HG02588 (cell line): ENCODE measurements around the gene SLC16A13.

Experiments used
- ATAC-seq: cut with Tn5 transposase; IDR thresholded peaks from one replicate; pipeline ENCODE4 v1.9.1; 2021; ENCODE audit warnings: mild to moderate bottlenecking, moderate library complexity; ENCODE audit not compliant: unreplicated experiment

The SLC16A13 gene

DNA sequence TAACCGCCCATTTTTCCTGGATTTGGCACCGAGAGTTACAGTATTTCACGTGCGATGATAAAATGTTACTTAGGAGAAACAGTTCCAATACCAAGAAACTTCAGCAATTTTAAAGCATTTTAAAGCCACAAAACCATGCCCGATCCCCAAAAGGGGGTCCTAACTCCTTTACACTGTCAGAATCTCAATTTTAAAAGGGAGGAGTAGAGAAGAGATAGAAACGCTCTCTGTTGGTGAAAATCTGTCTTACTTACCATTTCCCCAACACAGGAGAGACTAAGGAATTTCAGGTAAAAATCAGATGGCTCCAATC lies 23.9 kb upstream of the SLC16A13 start:
- no peak for ATAC-seq

DNA sequence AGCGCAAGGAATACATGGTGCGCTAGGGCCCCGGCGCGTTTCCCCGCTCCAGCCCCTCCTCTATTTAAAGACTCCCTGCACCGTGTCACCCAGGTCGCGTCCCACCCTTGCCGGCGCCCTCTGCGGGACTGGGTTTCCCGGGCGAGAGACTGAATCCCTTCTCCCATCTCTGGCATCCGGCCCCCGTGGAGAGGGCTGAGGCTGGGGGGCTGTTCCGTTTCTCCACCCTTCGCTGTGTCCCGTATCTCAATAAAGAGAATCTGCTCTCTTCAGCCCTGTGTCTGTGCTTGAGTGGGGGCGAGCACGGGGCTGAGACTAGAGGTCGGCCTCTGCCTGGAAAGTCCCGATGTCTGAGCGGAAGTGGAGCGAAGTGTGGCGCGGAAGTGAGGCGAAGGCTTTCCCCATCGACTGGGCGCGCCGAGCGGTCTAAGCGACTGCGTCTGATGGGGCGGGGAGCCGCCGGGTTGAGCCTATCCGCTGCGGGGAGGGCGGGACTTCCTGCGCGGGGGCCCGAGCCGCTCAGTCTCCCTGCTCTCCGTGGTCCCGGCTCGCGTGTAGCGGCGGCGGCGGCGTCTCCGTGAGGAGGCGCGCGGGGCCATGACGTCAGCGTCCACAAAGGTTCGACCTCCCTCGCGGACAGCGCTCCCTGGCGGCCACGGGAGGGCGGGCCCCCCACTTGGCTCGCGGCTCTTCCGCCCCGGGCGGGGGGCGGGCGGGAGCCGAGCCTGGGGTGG lies 21.4 kb upstream of the SLC16A13 start:
- peak; percentile 67 for ATAC-seq

DNA sequence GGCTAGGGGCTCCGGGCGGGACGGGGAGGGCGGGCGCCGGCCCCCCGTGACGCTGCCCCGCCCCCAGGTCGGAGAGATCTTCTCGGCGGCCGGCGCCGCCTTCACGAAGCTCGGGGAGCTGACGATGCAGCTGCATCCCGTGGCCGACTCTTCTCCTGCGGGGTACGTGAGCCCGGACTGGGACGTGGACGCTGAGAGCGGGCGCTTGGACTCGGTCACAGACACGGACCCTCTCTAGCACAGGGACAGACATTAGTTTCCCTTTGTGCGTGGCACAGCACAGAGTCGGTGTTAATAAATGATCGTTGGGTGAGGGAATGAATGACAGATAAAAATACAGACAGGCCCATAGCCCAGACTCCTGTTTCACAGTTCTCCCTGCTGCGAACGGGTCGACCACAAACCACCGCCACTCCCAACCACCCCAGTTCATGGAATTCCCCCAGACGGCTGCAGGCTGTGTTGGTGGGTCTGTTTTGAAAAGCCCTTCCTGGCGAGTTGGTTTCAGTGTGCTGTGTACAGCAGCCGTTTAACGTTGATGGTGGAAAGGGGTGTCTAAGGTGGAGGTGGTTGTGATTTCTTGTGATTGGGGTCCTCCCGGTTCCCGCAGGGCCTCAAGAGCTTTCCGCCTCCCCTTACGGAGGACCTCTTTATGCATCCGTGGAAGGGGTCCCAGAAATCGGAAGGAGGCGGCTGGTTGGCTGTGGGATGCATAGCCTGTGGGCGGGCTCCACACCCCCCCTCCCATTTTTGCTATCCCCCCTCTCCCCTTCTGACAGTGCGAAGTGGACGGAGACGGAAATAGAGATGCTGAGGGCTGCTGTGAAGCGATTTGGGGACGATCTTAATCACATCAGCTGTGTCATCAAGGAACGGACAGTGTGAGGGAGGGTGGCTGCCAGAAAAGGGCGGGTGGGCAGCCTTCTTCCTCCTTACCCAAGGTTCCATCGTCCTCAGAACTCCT lies 20.5 kb upstream of the SLC16A13 start:
- peak; percentile 7 for ATAC-seq

DNA sequence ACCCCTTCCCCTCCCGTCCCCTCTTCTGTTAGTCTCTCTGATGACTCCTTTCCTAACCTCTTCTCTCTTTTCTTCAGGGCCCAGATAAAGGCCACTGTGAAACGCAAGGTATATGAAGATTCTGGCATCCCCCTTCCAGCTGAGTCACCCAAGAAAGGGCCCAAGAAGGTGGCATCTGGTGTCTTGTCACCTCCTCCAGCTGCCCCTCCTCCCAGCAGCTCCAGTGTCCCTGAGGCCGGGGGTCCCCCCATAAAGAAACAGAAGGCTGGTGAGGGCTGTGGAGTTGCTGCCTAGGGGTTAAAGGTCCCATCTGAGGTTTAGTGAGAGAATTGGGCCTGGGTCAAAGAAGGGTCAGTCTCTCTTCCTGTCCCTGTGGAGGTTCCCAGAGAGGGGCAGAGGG lies 19.4 kb upstream of the SLC16A13 start:
- ATAC-seq: no peak

DNA sequence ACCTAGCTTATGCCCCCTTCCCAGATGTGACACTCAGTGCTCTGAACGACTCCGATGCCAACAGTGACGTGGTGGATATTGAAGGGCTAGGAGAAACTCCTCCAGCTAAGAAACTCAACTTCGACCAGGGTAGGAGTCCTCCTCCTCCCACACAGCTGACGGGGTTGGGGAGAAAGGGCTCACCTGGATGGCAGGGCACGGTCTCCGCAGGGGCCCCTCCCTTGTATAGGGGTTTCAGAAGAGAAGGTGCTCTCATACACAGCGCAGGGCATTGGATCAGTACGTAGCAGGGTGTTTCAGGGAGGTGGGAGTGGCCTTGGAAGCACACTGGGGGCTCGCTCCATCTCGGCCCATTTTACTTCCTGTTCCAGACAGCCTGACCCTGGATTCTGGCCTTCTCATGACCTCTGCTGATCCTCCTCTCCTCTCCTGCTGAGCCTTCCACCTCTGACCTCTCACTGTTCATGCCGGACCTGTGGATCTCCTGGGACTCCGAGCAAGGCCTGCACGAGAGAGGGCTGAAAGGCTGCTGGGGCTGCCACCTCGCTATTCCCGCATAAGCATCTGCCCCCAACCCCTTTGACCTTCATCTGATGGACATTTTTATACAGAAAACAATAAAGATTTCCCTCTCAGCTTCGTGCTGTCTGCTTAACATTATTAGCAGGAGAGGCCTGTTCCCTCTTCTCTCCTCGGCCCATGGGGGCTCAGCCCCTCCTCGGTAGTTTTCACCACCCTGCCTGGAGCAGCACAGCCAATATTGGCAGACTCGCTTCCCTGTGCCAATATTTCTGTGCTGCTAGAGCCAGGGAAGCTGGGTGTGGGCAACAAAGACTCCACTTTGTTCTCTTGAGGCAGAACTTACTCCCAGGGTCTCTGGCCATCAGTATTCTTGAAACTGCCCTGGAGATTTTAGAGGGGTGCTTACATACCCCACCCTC lies 18.7 kb upstream of the SLC16A13 start:
- no peak for ATAC-seq

DNA sequence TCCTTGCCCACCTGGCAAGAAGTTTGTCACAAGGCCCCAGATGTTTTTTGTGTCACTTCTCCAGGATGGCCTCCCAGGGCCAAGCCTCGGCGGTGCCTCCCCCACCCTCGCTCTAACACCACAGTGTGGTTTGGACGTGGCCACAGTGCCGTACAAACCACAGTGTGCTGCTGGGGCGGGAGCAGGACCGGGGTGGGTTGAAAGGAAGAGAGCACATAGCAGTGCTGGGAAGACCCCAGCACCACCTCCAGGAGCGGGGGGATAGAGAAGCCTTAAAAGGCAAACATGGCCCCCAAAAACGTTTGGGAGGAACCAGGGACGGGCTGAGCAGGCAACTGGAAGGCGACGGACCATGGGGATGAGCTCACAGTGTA lies 18.0 kb upstream of the SLC16A13 start:
- no peak for ATAC-seq

DNA sequence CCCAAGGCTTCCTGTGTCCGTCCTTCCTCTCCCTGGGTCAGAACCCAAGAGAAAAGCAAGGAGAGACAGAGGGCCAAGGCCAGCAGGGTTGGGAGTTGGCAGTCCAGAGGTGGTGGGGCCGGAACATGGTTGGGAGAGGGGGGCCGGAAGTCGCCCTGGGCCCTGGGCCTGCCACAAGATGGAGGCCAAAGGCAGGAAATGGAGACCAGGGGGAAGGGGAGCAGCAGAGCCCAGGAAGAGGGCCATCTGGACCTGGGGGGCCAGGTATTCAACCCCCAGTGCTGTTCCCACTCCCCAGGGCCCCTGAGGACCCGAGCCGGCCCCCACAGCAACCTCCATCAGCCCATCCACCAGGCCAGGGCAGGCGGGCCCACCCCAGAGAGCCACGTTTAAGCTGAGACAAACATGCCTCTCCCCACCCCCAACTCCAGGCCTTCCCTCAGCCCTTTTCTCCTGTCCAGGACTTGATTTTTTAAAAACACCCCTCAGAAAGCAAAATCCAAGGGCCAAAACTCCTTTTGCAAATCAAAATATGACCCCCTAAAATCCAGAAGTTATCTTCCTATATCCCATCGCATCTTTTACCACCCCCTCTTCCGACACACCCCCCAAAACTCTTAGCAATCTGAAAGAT lies 17.4 kb upstream of the SLC16A13 start:
- ATAC-seq: no peak

DNA sequence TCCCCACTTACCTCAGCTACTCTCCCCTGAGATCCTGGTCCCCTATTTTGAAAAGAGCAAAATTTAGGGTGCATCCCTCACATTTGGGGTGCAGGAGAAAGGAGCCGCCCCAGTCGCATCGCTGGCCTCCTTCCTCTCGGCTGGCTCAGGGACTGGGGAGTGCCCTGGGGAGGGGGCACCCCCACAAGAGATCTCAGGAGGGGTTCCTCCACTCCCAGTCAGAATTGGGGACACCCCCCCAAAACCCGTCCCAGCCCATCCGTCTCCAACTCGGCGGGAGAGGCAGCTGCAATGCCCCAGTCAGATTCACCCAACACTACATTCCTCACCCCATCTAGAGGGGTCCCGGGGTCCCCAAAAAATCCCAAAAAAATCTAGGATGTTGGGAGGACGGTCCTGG lies 16.4 kb upstream of the SLC16A13 start:
- ATAC-seq: no peak

DNA sequence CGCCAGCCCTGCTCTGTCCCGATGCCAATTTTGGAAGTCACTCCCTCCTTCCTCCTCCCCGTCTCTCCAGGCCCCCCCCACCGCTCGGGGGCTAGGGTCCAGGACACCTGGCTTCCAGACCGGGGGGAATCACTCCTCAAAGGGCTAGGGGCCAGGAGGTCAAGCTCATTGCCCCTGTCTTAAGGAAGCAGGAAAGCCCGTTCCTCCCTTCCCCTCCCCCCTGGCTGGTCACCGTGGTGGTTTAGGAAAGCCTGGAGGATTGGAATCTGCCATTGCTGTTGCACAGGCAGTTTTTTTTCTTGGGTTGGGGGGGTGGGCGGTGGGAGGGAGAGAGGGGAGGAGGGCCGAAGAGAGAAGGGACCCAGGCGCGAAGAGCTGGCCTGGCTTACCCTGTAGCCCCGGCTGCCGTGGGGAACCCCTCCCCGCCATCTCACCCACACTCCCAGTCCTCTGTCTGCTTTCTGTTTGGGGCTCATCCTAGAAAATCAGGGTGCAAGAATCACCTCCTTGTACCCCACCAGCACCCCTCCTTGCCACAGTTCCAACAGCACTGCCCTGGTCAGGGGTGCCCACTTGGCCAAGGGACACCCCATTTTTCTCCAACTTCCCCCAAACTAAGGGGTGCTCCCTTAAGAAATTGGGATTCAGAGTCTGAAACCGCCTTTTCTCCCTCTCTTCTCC lies 15.8 kb upstream of the SLC16A13 start:
- no peak for ATAC-seq

DNA sequence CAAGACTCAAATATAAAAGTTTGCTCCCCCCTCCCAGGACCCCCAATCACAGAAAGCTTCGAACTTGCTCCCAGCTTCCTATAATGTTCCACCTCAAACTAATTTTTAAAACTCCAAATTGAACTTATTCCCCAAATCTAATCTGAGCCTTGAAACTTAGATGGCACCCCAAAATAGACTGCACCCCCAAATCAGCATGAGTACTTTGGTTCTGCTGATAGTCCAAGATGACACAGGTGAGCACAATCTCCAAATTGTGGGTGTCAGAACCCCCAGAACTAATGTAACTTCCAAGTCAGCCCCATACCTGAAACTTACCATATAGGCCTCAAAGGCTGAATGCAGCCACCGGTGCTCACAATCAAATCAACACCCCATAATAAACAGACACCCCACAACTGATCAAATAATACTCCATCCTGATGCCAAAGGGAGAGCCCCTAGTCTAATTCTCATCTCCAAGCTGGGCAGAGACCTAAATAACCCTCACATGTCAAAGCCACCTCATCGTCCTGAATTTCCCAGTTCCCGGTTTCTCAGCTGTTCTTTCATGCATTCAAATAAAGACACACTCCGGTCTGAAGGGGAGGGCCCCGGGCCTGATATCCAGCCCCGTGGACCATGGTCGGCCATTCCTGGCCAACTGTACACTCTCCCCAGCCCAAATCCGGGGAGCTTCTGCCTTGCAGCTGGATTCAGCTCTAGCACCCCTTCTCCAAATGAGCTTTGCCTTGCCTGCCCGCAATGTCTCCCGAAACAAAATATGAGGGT lies 14.7 kb upstream of the SLC16A13 start:
- ATAC-seq: no peak

DNA sequence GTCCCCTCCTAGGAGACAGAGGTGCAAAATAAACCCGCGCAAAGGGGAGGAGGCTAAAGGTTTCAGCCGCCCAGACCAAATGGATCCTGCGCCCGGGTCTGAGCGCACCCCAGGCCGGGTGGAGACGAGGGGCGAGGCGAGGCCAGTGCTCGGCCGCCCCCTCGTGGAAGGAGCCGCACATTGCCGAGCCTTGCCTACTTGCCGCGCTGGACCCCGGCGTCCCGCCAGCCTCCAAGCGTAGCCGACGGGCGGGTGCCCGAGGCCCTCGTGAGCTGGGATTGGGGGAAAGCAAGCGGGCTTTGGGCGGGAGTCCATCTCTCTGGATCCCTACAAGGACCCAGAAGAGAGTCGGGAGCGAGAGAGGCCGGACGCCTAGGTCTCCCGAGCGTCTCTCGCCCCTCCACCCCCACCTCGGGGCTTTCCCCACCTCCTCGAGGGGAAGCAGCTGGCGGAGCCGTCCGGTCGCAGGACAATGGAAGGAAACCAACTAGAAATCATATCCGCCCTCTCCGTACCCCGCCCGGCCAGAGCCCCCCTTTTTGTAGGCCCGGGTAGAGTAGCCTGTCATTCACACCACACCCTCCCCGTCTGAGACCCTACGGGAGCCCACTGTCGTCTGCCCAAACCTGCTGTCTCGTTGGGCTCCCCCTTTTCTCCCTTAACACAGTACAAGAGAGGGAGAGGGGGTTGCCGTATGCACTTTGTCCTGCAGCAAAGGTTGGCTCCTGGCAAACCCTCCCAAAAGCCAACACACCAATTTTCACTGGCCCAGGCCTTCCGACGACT lies 13.6 kb upstream of the SLC16A13 start:
- ATAC-seq: peak; percentile 65

DNA sequence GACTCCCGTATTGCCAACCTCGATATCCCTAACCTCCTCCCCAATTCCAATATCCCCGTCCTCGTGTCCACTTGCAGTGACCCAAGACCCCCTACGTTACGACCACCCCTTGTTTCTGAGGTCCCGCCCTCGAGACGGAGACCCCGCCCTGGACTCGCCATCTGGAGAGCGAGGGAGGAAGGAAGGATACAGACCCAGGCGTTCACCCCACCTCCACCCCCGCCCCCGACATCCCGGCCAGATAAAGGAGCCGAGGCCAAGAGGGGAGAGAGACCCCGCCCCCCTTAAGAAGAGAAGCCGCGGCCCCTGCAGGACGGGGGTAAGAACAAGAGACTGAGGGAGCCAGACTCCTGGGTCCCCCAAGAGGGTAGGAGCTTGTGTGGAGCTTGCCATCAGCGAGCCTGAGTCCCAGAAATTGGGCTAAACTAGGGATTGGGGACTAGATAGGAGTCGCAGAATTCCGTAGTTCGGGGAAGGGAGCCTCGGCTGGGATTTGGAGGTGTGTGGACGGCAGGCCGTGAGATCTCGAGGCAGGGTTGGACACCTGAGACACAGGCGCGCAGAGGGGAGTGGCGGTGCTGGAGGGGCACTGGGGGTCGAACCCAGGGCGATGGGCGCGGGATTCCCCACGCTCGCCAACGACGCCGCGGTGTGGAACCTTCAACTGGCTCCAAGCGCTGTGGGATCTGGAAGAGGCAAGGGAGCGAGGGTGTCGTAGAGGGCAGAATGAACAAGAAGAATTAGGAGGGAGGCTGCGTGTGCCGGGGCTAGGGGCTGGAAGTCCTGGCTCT lies 12.8 kb upstream of the SLC16A13 start, which contains the start of gene BCL6B:
Gene BCL6B (plus strand): TSS at position 270 of the 791 bp plus-strand sequence. CDS start 622 bp downstream, outside the sequence.
- no peak for ATAC-seq

DNA sequence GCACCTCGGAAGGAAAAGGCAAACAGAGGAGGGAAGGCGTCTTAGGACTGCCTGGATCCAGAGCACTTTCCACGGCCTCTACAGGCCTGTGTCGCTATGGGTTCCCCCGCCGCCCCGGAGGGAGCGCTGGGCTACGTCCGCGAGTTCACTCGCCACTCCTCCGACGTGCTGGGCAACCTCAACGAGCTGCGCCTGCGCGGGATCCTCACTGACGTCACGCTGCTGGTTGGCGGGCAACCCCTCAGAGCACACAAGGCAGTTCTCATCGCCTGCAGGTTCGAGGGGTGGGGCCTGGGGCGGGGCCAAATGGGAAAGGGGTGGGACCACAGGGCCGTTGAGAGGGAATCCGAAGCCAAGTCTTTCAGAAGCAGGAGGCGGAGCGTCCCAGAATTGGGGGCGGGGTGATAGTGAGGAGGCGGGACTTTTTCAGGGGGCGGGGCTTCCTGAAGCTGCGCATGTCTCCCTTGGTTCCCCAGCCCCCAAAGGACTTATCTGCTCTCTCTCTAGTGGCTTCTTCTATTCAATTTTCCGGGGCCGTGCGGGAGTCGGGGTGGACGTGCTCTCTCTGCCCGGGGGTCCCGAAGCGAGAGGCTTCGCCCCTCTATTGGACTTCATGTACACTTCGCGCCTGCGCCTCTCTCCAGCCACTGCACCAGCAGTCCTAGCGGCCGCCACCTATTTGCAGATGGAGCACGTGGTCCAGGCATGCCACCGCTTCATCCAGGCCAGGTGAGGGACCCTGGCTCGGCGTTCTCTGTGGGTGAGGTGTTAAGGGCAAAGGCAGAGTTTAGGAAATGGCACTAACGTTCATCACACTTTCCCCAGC lies 12.0 kb upstream of the SLC16A13 start:
- peak; percentile 47 for ATAC-seq

DNA sequence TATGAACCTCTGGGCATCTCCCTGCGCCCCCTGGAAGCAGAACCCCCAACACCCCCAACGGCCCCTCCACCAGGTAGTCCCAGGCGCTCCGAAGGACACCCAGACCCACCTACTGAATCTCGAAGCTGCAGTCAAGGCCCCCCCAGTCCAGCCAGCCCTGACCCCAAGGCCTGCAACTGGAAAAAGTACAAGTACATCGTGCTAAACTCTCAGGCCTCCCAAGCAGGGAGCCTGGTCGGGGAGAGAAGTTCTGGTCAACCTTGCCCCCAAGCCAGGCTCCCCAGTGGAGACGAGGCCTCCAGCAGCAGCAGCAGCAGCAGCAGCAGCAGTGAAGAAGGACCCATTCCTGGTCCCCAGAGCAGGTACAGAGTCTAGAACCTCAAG lies 11.4 kb upstream of the SLC16A13 start:
- no peak for ATAC-seq

DNA sequence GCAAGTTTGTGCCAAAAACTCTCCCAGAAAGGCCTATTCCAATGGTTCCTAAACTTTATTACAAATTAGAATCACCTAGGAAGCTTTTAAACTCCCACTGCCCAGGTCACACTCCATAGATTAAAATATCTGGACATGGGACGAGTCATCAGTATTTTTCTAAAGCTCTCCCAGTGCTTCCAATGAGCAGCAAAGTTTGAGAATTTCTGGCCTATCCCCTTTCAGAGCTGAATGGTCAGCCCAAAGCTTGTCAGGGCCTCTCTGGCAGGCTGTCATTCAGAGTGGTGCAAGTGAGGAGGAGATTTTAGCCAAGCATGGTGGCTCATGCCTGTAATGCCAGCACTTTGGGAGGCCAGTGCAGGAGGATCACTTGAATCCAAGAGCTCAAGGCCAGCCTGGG lies 10.6 kb upstream of the SLC16A13 start:
- no peak for ATAC-seq

DNA sequence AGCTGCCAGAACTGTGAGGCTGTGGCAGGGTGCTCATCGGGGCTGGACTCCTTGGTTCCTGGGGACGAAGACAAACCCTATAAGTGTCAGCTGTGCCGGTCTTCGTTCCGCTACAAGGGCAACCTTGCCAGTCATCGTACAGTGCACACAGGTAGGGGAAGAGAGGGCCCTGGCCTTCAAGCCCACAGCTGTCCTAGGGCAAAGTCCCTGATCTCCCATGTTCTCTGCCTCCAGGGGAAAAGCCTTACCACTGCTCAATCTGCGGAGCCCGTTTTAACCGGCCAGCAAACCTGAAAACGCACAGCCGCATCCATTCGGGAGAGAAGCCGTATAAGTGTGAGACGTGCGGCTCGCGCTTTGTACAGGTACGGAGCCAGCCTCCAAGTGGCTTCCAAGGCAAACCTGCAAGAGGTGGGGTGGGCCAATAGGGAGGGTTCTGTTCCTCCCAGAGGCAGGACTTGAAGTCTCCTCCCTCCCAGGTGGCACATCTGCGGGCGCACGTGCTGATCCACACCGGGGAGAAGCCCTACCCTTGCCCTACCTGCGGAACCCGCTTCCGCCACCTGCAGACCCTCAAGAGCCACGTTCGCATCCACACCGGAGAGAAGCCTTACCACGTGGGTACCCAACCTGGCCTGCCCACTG lies 9.2 kb upstream of the SLC16A13 start:
- no peak for ATAC-seq
